Retinal pigment epithelial cell (primary cell): ENCODE measurements around the gene SNX11.

Experiments
- DNase-seq: peaks from one replicate; pipeline ENCODE4 v3.0.0-alpha.2; 2010; ENCODE audit warnings: low read depth
- H3K4me3 ChIP-seq: 2 replicates; pipeline ENCODE4 v1.5.1; 2011; ENCODE audit warnings: mild to moderate bottlenecking, low read length, control low read depth, moderate library complexity
- TF ChIP-seq, protein P1 (sequence below): conservative IDR thresholded peaks from 2 replicates; pipeline ENCODE4 v1.5.1; 2011; ENCODE audit warnings: low read depth, low read length, control low read depth, inconsistent platforms

Gene SNX11

DNA sequence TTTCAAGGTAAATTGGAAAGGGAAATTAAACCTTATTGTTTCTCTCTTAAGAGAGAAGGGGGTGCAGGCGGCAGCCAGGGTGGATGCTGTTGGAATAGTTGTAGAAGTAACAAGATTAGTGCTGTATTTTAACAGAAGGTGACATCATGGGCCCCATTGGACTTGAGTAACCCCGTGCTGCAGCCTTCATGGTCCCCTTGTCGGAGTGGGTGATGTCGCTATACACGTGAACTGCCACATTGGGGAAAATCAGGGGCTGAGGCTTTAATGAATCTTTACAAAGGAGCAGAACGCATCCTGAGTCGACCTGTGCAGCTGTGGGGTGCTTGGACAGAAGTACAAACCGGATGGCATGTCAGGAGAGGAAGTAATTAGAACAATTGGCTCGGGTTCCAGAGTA is 3.2 kb downstream of the SNX11 start:
- no peak overlapping the region for H3K4me3 ChIP-seq
- TF ChIP-seq, protein P1, sequence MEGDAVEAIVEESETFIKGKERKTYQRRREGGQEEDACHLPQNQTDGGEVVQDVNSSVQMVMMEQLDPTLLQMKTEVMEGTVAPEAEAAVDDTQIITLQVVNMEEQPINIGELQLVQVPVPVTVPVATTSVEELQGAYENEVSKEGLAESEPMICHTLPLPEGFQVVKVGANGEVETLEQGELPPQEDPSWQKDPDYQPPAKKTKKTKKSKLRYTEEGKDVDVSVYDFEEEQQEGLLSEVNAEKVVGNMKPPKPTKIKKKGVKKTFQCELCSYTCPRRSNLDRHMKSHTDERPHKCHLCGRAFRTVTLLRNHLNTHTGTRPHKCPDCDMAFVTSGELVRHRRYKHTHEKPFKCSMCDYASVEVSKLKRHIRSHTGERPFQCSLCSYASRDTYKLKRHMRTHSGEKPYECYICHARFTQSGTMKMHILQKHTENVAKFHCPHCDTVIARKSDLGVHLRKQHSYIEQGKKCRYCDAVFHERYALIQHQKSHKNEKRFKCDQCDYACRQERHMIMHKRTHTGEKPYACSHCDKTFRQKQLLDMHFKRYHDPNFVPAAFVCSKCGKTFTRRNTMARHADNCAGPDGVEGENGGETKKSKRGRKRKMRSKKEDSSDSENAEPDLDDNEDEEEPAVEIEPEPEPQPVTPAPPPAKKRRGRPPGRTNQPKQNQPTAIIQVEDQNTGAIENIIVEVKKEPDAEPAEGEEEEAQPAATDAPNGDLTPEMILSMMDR: no peak
- DNase-seq: no peak

DNA sequence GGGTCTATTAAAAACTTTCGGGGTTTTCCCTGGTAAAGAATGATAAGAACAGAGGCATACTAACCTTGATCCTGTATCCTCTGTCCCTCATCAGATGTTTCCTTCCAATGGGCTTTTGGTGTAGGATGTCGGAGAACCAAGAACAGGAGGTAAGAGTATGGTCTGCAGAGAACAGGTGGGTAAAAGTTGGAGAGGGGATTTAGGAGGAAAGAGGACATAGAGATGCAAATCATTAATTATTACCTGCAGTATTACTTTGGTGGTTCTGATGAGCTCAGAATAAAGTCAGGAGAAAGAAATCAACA is 4.3 kb downstream of the SNX11 start:
- H3K4me3 ChIP-seq: no peak overlapping the region
- TF ChIP-seq, protein P1: no peak
- no peak for DNase-seq

DNA sequence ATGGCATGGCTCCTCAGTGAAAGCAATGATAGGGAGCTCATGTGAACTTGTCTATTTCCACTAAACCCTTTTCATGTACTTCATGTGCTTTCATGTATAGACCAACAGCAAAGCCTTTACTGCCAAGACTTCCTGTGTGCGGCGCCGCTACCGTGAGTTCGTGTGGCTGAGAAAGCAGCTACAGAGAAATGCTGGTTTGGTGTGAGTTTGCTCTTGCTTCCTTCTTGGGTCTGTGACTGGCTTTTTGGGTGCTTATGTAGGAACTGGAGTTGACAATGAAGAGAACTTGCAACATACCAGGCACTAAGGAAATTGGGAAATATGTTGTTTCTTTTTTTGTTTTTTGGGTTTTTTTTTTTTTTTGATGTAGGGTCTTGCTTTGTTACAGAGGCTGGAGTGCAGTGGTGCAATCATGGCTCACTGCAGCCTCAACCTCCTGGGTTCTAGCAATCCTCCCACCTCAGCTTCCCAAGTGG is 5.7 kb downstream of the SNX11 start:
- no peak for DNase-seq
- TF ChIP-seq, protein P1: no peak

DNA sequence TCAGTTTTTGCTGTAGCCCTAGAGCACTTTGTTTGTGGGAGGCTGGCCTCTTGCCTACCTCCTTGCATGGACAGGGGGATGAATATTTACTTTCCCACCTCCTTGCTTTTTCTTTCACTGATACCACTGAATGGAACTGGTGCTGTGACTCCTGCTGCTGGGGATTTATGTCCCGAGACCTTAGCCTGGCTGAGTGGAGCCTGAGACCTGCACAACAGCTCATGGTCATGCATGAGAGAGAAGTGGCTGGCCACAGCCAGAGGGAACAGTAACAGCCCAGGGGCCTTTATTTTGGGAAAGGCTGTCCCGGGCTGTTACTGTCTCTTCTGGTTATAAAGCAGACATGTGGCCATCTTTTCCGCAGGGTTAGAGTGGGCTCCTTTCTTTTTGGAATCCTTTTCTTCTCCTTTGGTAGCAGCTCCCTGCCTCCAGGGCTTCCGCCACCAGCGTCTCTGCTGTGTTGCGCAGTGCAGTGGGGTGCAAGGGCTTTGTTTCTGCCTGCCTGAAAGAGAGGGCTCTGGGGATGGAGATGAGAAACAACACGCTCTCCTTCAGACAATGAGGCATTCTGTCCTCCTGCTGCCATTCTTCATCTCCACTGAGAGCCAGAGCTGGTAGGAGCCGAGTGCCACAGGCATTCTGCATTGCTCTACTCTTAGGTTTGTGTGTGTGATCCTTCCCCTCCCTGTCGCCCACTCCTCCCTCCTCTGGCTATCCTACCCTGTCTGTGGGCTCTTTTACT is 14.5 kb downstream of the SNX11 start:
- H3K4me3 ChIP-seq: no peak overlapping the region
- TF ChIP-seq, protein P1: no peak
- no peak for DNase-seq

More for the DNA sequence above, 5.7 kb downstream of the SNX11 start:
- H3K4me3 ChIP-seq: no peak overlapping the region

DNA sequence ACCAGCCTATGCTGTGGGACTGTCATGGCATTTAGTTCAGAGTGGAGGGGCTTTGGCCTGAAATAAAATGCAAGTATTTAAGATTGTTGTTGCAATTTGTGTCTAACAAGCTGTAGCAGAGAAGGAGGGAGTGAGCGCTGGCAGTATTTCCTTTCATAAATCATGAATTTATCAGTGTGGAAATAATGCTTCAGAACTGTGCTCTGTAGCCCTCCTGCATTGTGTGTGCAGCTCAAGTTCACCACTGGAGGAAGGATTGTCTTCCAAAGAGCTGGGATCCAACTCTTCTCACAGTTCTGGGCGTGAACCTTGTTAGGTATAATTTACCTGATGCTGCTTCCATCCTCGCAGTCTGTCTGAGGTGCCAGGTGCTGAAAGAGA is 15.1 kb downstream of the SNX11 start:
- DNase-seq: no peak
- TF ChIP-seq, protein P1: no peak
- no peak overlapping the region for H3K4me3 ChIP-seq

DNA sequence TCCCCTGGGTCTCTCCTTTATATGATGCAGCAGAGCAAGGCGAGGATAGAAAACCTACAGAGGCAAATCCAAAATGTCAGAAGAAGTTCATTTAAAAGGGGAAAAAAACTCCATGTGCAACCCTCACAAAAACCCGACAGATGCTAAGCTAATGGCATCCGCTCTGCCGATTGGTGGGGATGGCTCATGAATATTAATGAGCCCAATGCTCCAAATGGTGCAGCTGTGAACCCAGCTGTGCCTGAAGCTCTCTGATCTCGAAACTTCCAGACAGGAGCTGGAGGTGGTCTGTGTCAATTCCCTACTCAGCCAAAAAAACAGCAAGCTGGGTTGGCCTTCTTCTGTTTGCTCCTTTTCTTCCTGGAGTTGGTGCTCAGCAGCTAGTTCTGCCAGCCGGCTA is 15.5 kb downstream of the SNX11 start:
- no peak for DNase-seq
- TF ChIP-seq, protein P1: no peak
- H3K4me3 ChIP-seq: no peak overlapping the region

DNA sequence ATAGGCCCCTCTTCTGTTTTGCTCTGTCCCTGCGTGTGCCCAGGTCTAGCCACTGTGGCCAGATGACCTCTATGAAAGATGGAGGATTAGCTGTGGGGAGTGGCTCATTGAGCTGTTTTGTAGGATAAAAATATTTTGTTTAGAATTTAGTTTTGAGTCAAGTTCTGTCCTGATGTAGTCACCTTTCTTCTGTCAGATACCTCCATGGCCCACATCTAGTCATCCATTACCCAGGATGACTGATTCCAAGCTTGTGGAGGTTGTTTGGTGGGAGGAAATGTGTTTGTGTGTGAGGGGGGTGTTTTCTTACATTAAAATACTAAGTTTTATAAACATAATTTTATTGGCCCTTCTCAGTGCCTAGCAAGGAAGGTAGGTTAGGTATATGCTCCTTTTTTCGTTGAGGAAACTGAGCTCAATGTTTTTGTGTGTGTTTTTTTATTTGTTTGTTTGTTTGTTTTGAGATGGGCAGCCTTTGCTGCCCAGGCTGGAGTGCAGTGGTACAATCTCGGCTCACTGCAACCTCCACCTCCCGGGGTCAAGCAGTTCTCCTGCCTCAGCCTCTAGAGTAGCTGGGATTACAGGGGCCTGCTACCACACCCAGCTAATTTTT is 16.3 kb downstream of the SNX11 start:
- DNase-seq: no peak
- TF ChIP-seq, protein P1: no peak
- no peak overlapping the region for H3K4me3 ChIP-seq
